ENCODE results near the gene RAPGEF1. TPM values are rescaled to one million over a fixed set of nuclear protein-coding genes. Genes with fewer than 3 reads are reported as not detected.

RAPGEF1 gene
- polyA plus RNA-seq, 1 donor from 2014 or later, result 23.6 TPM

DNA sequence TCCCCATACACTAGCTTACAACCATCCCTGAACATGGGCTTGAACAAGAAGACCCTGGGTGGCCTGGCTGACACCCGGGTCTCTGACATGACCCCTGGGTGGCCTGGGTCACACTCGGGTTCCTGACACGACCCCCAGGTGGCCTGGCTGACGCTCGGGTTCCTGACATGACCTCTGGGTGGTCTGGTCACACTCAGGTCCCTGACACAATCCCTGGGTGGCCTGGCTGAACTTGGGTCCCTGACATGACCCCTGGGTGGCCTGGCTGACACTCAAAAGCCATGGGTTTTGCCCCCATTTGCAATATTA is 156.6 kb downstream of the RAPGEF1 start:
- Histone ChIP-seq H3K79me2 (replicated peaks; ENCODE audit: insufficient read depth, low read length) (no peaks in the 10 kb centered on the region), H3F3A (ENCODE audit: insufficient read depth, low read length, poor library complexity, severe bottlenecking) (no peaks in the 10 kb centered on the region), H3K27me3 (ENCODE audit: insufficient read depth, low read depth, low read length) (no peaks in the 10 kb centered on the region), H3K4me2 (ENCODE audit: low read length) (no peak overlapping the region), H3K9me3 (ENCODE audit: low read length) (no peaks in the 10 kb centered on the region), H3K36me3 (ENCODE audit: insufficient read depth, low read length) (no peaks in the 10 kb centered on the region), H3K9me2 (ENCODE audit: insufficient read depth, low read length) (no peaks in the 10 kb centered on the region), H2AFZ (ENCODE audit: low read depth, low read length) (no peak overlapping the region), H4K20me1 (ENCODE audit: insufficient read depth) (no peaks in the 10 kb centered on the region), H3K27ac (ENCODE audit: low read length) (no peak overlapping the region), H3K4me3 (ENCODE audit: low read length) (no peak overlapping the region), H3K9ac (ENCODE audit: low read length) (no peak overlapping the region)
- TF ChIP-seq RAD21 (conservative IDR thresholded peaks at IDR 0.05) (no peak), MXI1 (conservative IDR thresholded peaks at IDR 0.05; ENCODE audit: poor library complexity, severe bottlenecking) (no peak), TAF1 (IDR thresholded peaks at IDR 0.05; ENCODE audit: low read depth) (no peak)
- TF ChIP-seq, protein P1, sequence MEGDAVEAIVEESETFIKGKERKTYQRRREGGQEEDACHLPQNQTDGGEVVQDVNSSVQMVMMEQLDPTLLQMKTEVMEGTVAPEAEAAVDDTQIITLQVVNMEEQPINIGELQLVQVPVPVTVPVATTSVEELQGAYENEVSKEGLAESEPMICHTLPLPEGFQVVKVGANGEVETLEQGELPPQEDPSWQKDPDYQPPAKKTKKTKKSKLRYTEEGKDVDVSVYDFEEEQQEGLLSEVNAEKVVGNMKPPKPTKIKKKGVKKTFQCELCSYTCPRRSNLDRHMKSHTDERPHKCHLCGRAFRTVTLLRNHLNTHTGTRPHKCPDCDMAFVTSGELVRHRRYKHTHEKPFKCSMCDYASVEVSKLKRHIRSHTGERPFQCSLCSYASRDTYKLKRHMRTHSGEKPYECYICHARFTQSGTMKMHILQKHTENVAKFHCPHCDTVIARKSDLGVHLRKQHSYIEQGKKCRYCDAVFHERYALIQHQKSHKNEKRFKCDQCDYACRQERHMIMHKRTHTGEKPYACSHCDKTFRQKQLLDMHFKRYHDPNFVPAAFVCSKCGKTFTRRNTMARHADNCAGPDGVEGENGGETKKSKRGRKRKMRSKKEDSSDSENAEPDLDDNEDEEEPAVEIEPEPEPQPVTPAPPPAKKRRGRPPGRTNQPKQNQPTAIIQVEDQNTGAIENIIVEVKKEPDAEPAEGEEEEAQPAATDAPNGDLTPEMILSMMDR (IDR thresholded peaks at IDR 0.05; ENCODE audit: poor library complexity, severe bottlenecking), result no peak

GRCh38 chr9:131582466-131583336 is 157.2 kb downstream of the RAPGEF1 start:
- Histone ChIP-seq H3K36me3 (ENCODE audit: insufficient read depth, low read length) (no peaks in the 10 kb centered on the region), H3K9me3 (ENCODE audit: low read length) (no peaks in the 10 kb centered on the region), H3K9ac (ENCODE audit: low read length) (no peak overlapping the region), H2AFZ (ENCODE audit: low read depth, low read length) (no peak overlapping the region), H3K4me2 (ENCODE audit: low read length) (no peak overlapping the region), H4K20me1 (ENCODE audit: insufficient read depth) (no peaks in the 10 kb centered on the region), H3F3A (ENCODE audit: insufficient read depth, low read length, poor library complexity, severe bottlenecking) (no peaks in the 10 kb centered on the region), H3K9me2 (ENCODE audit: insufficient read depth, low read length) (no peaks in the 10 kb centered on the region), H3K79me2 (replicated peaks; ENCODE audit: insufficient read depth, low read length) (no peaks in the 10 kb centered on the region), H3K27ac (ENCODE audit: low read length) (no peak overlapping the region), H3K27me3 (ENCODE audit: insufficient read depth, low read depth, low read length) (no peaks in the 10 kb centered on the region), H3K4me3 (ENCODE audit: low read length) (no peak overlapping the region)
- no peak for TF ChIP-seq SMC3 (conservative IDR thresholded peaks at IDR 0.05; ENCODE audit: poor library complexity)
- TF ChIP-seq POLR2AphosphoS5 (IDR thresholded peaks at IDR 0.05), result no peak

- Histone ChIP-seq H3K79me2 (replicated peaks; ENCODE audit: insufficient read depth, low read length) (no peaks in the 10 kb centered on the region), H3F3A (ENCODE audit: insufficient read depth, low read length, poor library complexity, severe bottlenecking) (no peaks in the 10 kb centered on the region), H3K36me3 (ENCODE audit: insufficient read depth, low read length) (no peaks in the 10 kb centered on the region), H4K20me1 (ENCODE audit: insufficient read depth) (no peaks in the 10 kb centered on the region), H3K9ac (ENCODE audit: low read length) (no peak overlapping the region), H3K27ac (ENCODE audit: low read length) (no peak overlapping the region), H2AFZ (ENCODE audit: low read depth, low read length) (no peak overlapping the region), H3K9me2 (ENCODE audit: insufficient read depth, low read length) (no peaks in the 10 kb centered on the region), H3K9me3 (ENCODE audit: low read length) (no peaks in the 10 kb centered on the region), H3K27me3 (ENCODE audit: insufficient read depth, low read depth, low read length) (no peaks in the 10 kb centered on the region), H3K4me2 (ENCODE audit: low read length) (no peak overlapping the region), H3K4me3 (ENCODE audit: low read length) (no peak overlapping the region)
- TF ChIP-seq POLR2AphosphoS5 (IDR thresholded peaks at IDR 0.05) (no peak), REST (IDR thresholded peaks at IDR 0.05; ENCODE audit: borderline replicate concordance) (no peak), RAD21 (conservative IDR thresholded peaks at IDR 0.05) (no peak), EZH2 (IDR thresholded peaks at IDR 0.05; ENCODE audit: borderline replicate concordance, insufficient read depth, low read length, poor library complexity, severe bottlenecking) (no peak), TAF1 (IDR thresholded peaks at IDR 0.05; ENCODE audit: low read depth) (no peak), MXI1 (conservative IDR thresholded peaks at IDR 0.05; ENCODE audit: poor library complexity, severe bottlenecking) (no peak), SMC3 (conservative IDR thresholded peaks at IDR 0.05; ENCODE audit: poor library complexity) (no peak), EP300 (conservative IDR thresholded peaks at IDR 0.05; ENCODE audit: poor library complexity, severe bottlenecking) (no peak)
- TF ChIP-seq, protein P1 (IDR thresholded peaks at IDR 0.05; ENCODE audit: poor library complexity, severe bottlenecking), result no peak
These were observed 157.8 kb downstream of the RAPGEF1 start for GRCh38 chr9:131582056-131582455.
